Endothelial cell of umbilical vein (primary cell): ENCODE data around the gene ADM5. TPM values are rescaled to one million over a fixed set of nuclear protein-coding genes. Genes with fewer than 3 reads are reported as not detected.

Experiments
- BruUV-seq: library from RNA; stranded (reverse); fragments of 400-500 nt; replicated peaks from 2 replicates; lab custom pipeline; 2021; lab: Mats Ljungman, UMichigan
- CTCF ChIA-PET: fragments of 300-600, 350-600 bp; sonication (Branson Sonifier 250); formaldehyde crosslinking; loops from one replicate; lab custom pipeline; 2021; ENCODE audit warnings: antibody characterized with exemption, inconsistent platforms; lab: Charles Lee
- POLR2A ChIA-PET: fragments of 300-600, 350-600 bp; sonication (Branson Sonifier 250); formaldehyde crosslinking; loops from one replicate; lab custom pipeline; 2021; ENCODE audit warnings: antibody characterized with exemption, inconsistent platforms; lab: Charles Lee
- DNase-seq: peaks from one replicate; pipeline ENCODE4 v3.0.0-alpha.2; 2011; ENCODE audit warnings: low read depth, low spot score
- FAIRE-seq: peaks from 2 replicates; lab custom pipeline; 2011; peaks lifted over from hg19 to GRCh38; lab: Jason Lieb, UNC
- H2AFZ ChIP-seq: 2 replicates; pipeline ENCODE4 v1.6.0; 2012; ENCODE audit warnings: low read depth, low read length, control low read depth, inconsistent platforms
- H3K27ac ChIP-seq: 2 replicates; pipeline ENCODE4 v1.5.1; 2011; ENCODE audit warnings: low read depth, mild to moderate bottlenecking, control low read depth, low read length, moderate library complexity; ENCODE audit not compliant: insufficient read depth
- H3K27me3 ChIP-seq, 2 experiments: 2 replicates each; pipeline versions ENCODE4 v1.6.0 to v1.6.1; 2011; ENCODE audit warnings: low read length in 2 of 2, mixed read lengths in 1 of 2; ENCODE audit not compliant: control insufficient read depth in 2 of 2, insufficient read depth in 2 of 2
- H3K36me3 ChIP-seq, 2 experiments: 2 replicates in 1 of 2; 3 replicates in 1 of 2; pipeline ENCODE4 v1.5.1; 2011; ENCODE audit warnings: low read length in 2 of 2, mild to moderate bottlenecking in 1 of 2, moderate library complexity in 1 of 2; ENCODE audit not compliant: control insufficient read depth in 2 of 2, insufficient read depth in 2 of 2; ENCODE audit errors: extremely low read depth in 1 of 2
- H3K4me1 ChIP-seq: 3 replicates; pipeline ENCODE4 v1.5.1; 2011; ENCODE audit warnings: mild to moderate bottlenecking, low read length; ENCODE audit not compliant: control insufficient read depth, insufficient read depth; ENCODE audit errors: extremely low read depth
- H3K4me2 ChIP-seq: 2 replicates; pipeline ENCODE4 v1.6.1; 2011; ENCODE audit warnings: low read length, control low read depth, mixed read lengths; ENCODE audit not compliant: insufficient read depth
- H3K4me3 ChIP-seq, 3 experiments: fragments of 200-600 bp in 1 of 3; sonication (generic), shearing (Covaris generic) in 1 of 3; replicated peaks in 1 of 3; 2 replicates each; pipeline ENCODE4 v1.5.1; 2011 to 2016; ENCODE audit warnings: control low read depth in 3 of 3, low read length in 3 of 3, mild to moderate bottlenecking in 2 of 3, inconsistent platforms in 1 of 3, low read depth in 1 of 3, moderate library complexity in 1 of 3; ENCODE audit not compliant: insufficient read depth in 1 of 3
- H3K79me2 ChIP-seq: 2 replicates; pipeline ENCODE4 v1.6.0; 2012; ENCODE audit warnings: low read length, inconsistent platforms; ENCODE audit not compliant: control insufficient read depth, insufficient read depth
- H3K9ac ChIP-seq: replicated peaks from 2 replicates; pipeline ENCODE3; 2011; ENCODE audit warnings: low read length, control low read depth; ENCODE audit not compliant: insufficient read depth; ENCODE audit errors: extremely low read depth
- H3K9me1 ChIP-seq: replicated peaks from 3 replicates; pipeline ENCODE4 v1.6.0; 2011; ENCODE audit warnings: mild to moderate bottlenecking, low read length; ENCODE audit not compliant: control insufficient read depth, insufficient read depth; ENCODE audit errors: extremely low read depth
- H3K9me3 ChIP-seq: replicated peaks from 2 replicates; pipeline ENCODE4 v1.5.1; 2012; ENCODE audit warnings: low read length, inconsistent platforms; ENCODE audit not compliant: control insufficient read depth, insufficient read depth
- H4K20me1 ChIP-seq: replicated peaks from 2 replicates; pipeline ENCODE3; 2011; ENCODE audit warnings: mild to moderate bottlenecking, low read length; ENCODE audit not compliant: control insufficient read depth, insufficient read depth; ENCODE audit errors: extremely low read depth
- CTCF ChIP-seq, 2 donors: IDR thresholded peaks; 1 replicate in 1 of 2; 2 replicates in 1 of 2; pipeline ENCODE4 v1.5.1; 2011; ENCODE audit warnings: low read length in 2 of 2, mild to moderate bottlenecking in 2 of 2, moderate library complexity in 2 of 2, control low read depth in 1 of 2, inconsistent platforms in 1 of 2, low read depth in 1 of 2; ENCODE audit not compliant: insufficient read depth in 1 of 2; ENCODE audit errors: extremely low read depth in 1 of 2
- EZH2 ChIP-seq: IDR thresholded peaks from 2 replicates; pipeline ENCODE4 v1.6.1; 2012; ENCODE audit warnings: borderline replicate concordance, low read depth, mild to moderate bottlenecking, moderate library complexity, low read length, inconsistent platforms; ENCODE audit not compliant: severe bottlenecking
- FOS ChIP-seq: IDR thresholded peaks from 2 replicates; pipeline ENCODE4 v1.6.1; 2011; ENCODE audit warnings: mild to moderate bottlenecking, low read length, moderate library complexity, borderline replicate concordance; ENCODE audit not compliant: insufficient read depth
- GATA2 ChIP-seq: IDR thresholded peaks from 2 replicates; pipeline ENCODE4 v1.7.0; 2011; ENCODE audit warnings: low read depth, mild to moderate bottlenecking, moderate library complexity, mixed read lengths, low read length; ENCODE audit not compliant: insufficient read length, insufficient read depth
- JUN ChIP-seq: IDR thresholded peaks from 2 replicates; pipeline ENCODE4 v1.6.1; 2011; ENCODE audit warnings: borderline replicate concordance, low read depth; ENCODE audit not compliant: insufficient read length, insufficient read depth
- MAX ChIP-seq: IDR thresholded peaks from 2 replicates; pipeline ENCODE4 v1.6.1; 2011; ENCODE audit not compliant: insufficient read depth, insufficient read length
- MYC ChIP-seq: IDR thresholded peaks from one replicate; pipeline ENCODE4 v1.6.1; 2011; ENCODE audit warnings: mild to moderate bottlenecking, low read depth, low read length
- POLR2A ChIP-seq: IDR thresholded peaks from 2 replicates; pipeline ENCODE4 v1.6.1; 2012; ENCODE audit warnings: low read depth, mild to moderate bottlenecking, control low read depth, low read length
- POLR2AphosphoS5 ChIP-seq: IDR thresholded peaks from 2 replicates; pipeline ENCODE4 v1.6.1; 2012; ENCODE audit warnings: low read depth, mild to moderate bottlenecking, control low read depth, low read length, moderate library complexity; ENCODE audit not compliant: insufficient read depth
- dilution Hi-C: fragments of 300-500 bp; cut with MboI; formaldehyde crosslinking; loops from one replicate; pipeline ENCODE4 v1.15.0; 2019; ENCODE audit warnings: low sequenced_read_pairs; ENCODE audit not compliant: extremely low pct_ligation_motif_present
- intact Hi-C: fragments of 100-400 bp; cut with micrococcal nuclease; formaldehyde crosslinking; loops from one replicate; pipeline ENCODE4 v1.10.0; 2022
- polyA plus RNA-seq, 4 experiments: library from polyadenylated mRNA; depleted of rRNA in 3 of 4; stranded (reverse) in 3 of 4; unstranded in 1 of 4; fragments of >200 nt; gene quantifications; 2 replicates each; pipeline versions ENCODE4 v1.2.1 to v1.2.3, GENCODE V29; 2011 to 2012; ENCODE audit warnings: missing spikeins in 1 of 4
- total RNA-seq: library from RNA; stranded (reverse); gene quantifications from 2 replicates; pipeline ENCODE4 v1.2.3, GENCODE V29; 2021

ADM5 gene
- total and polyA plus RNA-seq, 2 donors (not counting 3 experiments of a cell fraction or from before 2014, with no cell fraction given) = 3.3 to 4.4 TPM

DNA sequence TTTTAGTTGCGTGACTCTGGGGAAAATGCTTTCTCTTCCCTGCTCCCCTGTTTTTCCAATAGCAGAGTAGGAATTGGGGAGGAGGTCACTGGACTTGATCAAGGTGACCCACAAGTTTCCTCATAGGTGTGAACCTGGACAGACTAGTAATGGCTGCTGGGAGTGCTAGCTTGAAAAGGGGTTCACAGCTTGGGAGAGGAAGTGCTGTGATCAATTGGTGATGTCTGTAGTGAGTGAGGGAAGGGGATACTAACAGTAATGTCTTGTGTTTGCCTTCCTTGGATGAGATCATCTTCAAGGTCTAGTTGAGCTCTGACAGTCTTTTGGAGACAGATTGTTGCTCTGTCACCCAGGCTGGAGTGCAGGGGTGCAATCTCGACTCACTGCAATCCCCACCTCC lies 21.9 kb upstream of the ADM5 start:
- no peak overlapping the region for H3K4me2 ChIP-seq
- H3K27ac ChIP-seq = no peak overlapping the region
- no TSS peak for BruUV-seq
- H3K9me1 ChIP-seq = no peaks in the 10 kb centered on the region
- no peak overlapping the region for H2AFZ ChIP-seq
- no peak overlapping the region for H3K4me3 ChIP-seq
- no peaks in the 10 kb centered on the region for H3K27me3 ChIP-seq
- dilution Hi-C loops (no loop called here), intact Hi-C loops (no loop called here)
- H3K9ac ChIP-seq = no peak overlapping the region
- FAIRE-seq (no peak), DNase-seq (no peak)
- H4K20me1 ChIP-seq = no peaks in the 10 kb centered on the region
- peaks cover 17% of the 10 kb centered on the region for H3K79me2 ChIP-seq
- peaks cover 0 to 9% of the 10 kb centered on the region in 2 experiments for H3K36me3 ChIP-seq
- peaks cover 10% of the 10 kb centered on the region for H3K4me1 ChIP-seq
- POLR2A ChIA-PET = no interaction called here
- TF ChIP-seq GATA2 (no peak), MYC (no peak), FOS (no peak), CTCF (IDR thresholded peaks at IDR 0.05; ENCODE audit: extremely low read depth in 1 of 2, insufficient read depth in 1 of 2, low read depth in 1 of 2, low read length in 2 of 2) (no peak), POLR2AphosphoS5 (no peak), POLR2A (no peak), MAX (no peak), EZH2 (no peak), JUN (no peak)
- H3K9me3 ChIP-seq = no peaks in the 10 kb centered on the region
- CTCF ChIA-PET = interaction anchor here (0.8 kb wide), 1 partner anchor 9 kb away, joined by 3 read pairs; no protein-coding TSS in a partner anchor
